Measurements from ENCODE around the gene C1QL4. TPM values are rescaled to one million over a fixed set of nuclear protein-coding genes. Genes with fewer than 3 reads are reported as not detected.

The C1QL4 gene
- total and polyA plus RNA-seq, 9 of the 15 experiments (the other 6 are each of a cell fraction or from before 2014, with no cell fraction given): 0.08 to 2.1 (median 0.31) TPM

- TF ChIP-seq MNT (conservative IDR thresholded peaks at IDR 0.05) (peak in 1 of 2 experiments; percentile 33; a peak in 1 of 4 replicates), ZKSCAN3 (CRISPR knock-in tag; IDR thresholded peaks at IDR 0.05) (no peak), MAFF (IDR thresholded peaks at IDR 0.05; ENCODE audit: low read length) (no peak), ZZZ3 (IDR thresholded peaks at IDR 0.05) (no peak), HNRNPH1 (optimal IDR thresholded peaks at IDR 0.05; ENCODE audit: low read depth, low read length) (no peak), C11orf30 (IDR thresholded peaks at IDR 0.05; ENCODE audit: low read depth) (no peak), E2F8 (IDR thresholded peaks at IDR 0.05; ENCODE audit: low read depth, partially characterized antibody) (no peak), KDM2B (CRISPR knock-in tag; IDR thresholded peaks at IDR 0.05) (peak; percentile 95), SMARCA5 (IDR thresholded peaks at IDR 0.05) (no peak), JUND (IDR thresholded peaks at IDR 0.05; ENCODE audit: borderline replicate concordance, low read depth, low read length) (no peak), JUND (tag; IDR thresholded peaks at IDR 0.05; ENCODE audit: borderline replicate concordance, low read depth, low read length) (no peak), RFX1 (IDR thresholded peaks at IDR 0.05) (no peak), MYBL2 (IDR thresholded peaks at IDR 0.05; ENCODE audit: low read depth) (no peak), MYBL2 (CRISPR knock-in tag; IDR thresholded peaks at IDR 0.05; ENCODE audit: borderline replicate concordance) (no peak), CBX5 (IDR thresholded peaks at IDR 0.05; ENCODE audit: borderline replicate concordance, low read depth) (no peak), CHD1 (IDR thresholded peaks at IDR 0.05; ENCODE audit: low read length) (no peak), ESRRB (CRISPR knock-in tag; IDR thresholded peaks at IDR 0.05; ENCODE audit: borderline replicate concordance) (no peak), HMG20A (CRISPR knock-in tag; conservative IDR thresholded peaks at IDR 0.05) (no peak), MEF2A (IDR thresholded peaks at IDR 0.05; ENCODE audit: control insufficient read depth, low read depth, low read length) (no peak), RBFOX2 (IDR thresholded peaks at IDR 0.05; ENCODE audit: low read depth, low read length) (peak; percentile 82), NR1H2 (CRISPR knock-in tag; IDR thresholded peaks at IDR 0.05) (no peak)
- TF ChIP-seq, protein P1, sequence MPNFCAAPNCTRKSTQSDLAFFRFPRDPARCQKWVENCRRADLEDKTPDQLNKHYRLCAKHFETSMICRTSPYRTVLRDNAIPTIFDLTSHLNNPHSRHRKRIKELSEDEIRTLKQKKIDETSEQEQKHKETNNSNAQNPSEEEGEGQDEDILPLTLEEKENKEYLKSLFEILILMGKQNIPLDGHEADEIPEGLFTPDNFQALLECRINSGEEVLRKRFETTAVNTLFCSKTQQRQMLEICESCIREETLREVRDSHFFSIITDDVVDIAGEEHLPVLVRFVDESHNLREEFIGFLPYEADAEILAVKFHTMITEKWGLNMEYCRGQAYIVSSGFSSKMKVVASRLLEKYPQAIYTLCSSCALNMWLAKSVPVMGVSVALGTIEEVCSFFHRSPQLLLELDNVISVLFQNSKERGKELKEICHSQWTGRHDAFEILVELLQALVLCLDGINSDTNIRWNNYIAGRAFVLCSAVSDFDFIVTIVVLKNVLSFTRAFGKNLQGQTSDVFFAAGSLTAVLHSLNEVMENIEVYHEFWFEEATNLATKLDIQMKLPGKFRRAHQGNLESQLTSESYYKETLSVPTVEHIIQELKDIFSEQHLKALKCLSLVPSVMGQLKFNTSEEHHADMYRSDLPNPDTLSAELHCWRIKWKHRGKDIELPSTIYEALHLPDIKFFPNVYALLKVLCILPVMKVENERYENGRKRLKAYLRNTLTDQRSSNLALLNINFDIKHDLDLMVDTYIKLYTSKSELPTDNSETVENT (CRISPR knock-in tag; IDR thresholded peaks at IDR 0.05): 0 out of 2 replicates have a peak, but pooled peaks have one; percentile 62
Observed at GRCh38 chr12:49336645-49337584, at the start of gene C1QL4 (continued).

All from K562 (cell line).